BJ (cell line): ENCODE data around the gene NDFIP2. TPM values are rescaled to one million over a fixed set of nuclear protein-coding genes. Genes with fewer than 3 reads are reported as not detected.

ENCODE experiments used
- CTCF ChIA-PET: fragments of 350-600 bp; formaldehyde crosslinking; extraction: SDS; loops from one replicate; lab custom pipeline; 2021; ENCODE audit warnings: antibody characterized with exemption, inconsistent platforms; lab: Yijun Ruan, JAX
- POLR2A ChIA-PET: fragments of 300-600 bp; sonication (Branson Sonifier 250); formaldehyde crosslinking; extraction: SDS; loops from one replicate; lab custom pipeline; 2021; ENCODE audit warnings: antibody characterized with exemption; lab: Charles Lee
- DNase-seq: peaks from one replicate; pipeline ENCODE4 v3.0.0-alpha.2; 2011; ENCODE audit warnings: low read depth
- H3K27me3 ChIP-seq: 2 replicates; pipeline ENCODE4 v1.6.0; 2011; ENCODE audit warnings: low read length; ENCODE audit not compliant: control insufficient read depth, insufficient read depth
- H3K36me3 ChIP-seq: 2 replicates; pipeline ENCODE4 v1.5.1; 2011; ENCODE audit warnings: low read length; ENCODE audit not compliant: control insufficient read depth, insufficient read depth
- H3K4me3 ChIP-seq: 2 replicates; pipeline ENCODE4 v1.5.1; 2011; ENCODE audit warnings: low read depth, mild to moderate bottlenecking, control low read depth, low read length
- CTCF ChIP-seq: IDR thresholded peaks from 2 replicates; pipeline ENCODE4 v1.5.1; 2011; ENCODE audit warnings: low read depth, mild to moderate bottlenecking, control low read depth, inconsistent platforms, low read length, moderate library complexity; ENCODE audit not compliant: insufficient read depth
- polyA plus RNA-seq: library from polyadenylated mRNA; depleted of rRNA; stranded (reverse); fragments of >200 nt; gene quantifications from 2 replicates; pipeline ENCODE4 v1.2.3, GENCODE V29; 2011

NDFIP2 gene
- polyA plus RNA-seq, 1 experiment, result 53.8 TPM

- ChIA-PET POLR2A (no interaction called here), CTCF (no interaction called here)
- Histone ChIP-seq H3K36me3 (no peaks in the 10 kb centered on the region), H3K27me3 (no peaks in the 10 kb centered on the region), H3K4me3 (no peak overlapping the region)
- no peak for DNase-seq
- no peak for TF ChIP-seq CTCF
Observed at GRCh38 chr13:79503473-79504017, 22.6 kb downstream of the NDFIP2 start.

- no peak for DNase-seq
- TF ChIP-seq CTCF, result no peak
- Histone ChIP-seq H3K4me3 (no peak overlapping the region), H3K36me3 (no peaks in the 10 kb centered on the region), H3K27me3 (no peaks in the 10 kb centered on the region)
- ChIA-PET POLR2A (no interaction called here), CTCF (no interaction called here)
Observed at GRCh38 chr13:79508224-79508961, 27.4 kb downstream of the NDFIP2 start.

- no peak for DNase-seq
- POLR2A ChIA-PET, result no interaction called here
- CTCF ChIA-PET, result interaction anchor here (0.7 to 2.4 kb wide), 5 partner anchors 10 to 88 kb away, joined by 3 to 9 read pairs (median 4); no protein-coding TSS in a partner anchor
- Histone ChIP-seq H3K36me3 (no peaks in the 10 kb centered on the region), H3K27me3 (no peaks in the 10 kb centered on the region), H3K4me3 (no peak overlapping the region)
- TF ChIP-seq CTCF, result no peak
Observed at GRCh38 chr13:79511611-79512010, 30.7 kb downstream of the NDFIP2 start.

- DNase-seq, result no peak
- ChIA-PET POLR2A (no interaction called here), CTCF (interaction anchor here (0.6 to 2.4 kb wide), 2 partner anchors 11 to 83 kb away, joined by 4 to 9 read pairs; no protein-coding TSS in a partner anchor)
- Histone ChIP-seq H3K4me3 (no peak overlapping the region), H3K27me3 (no peaks in the 10 kb centered on the region), H3K36me3 (no peaks in the 10 kb centered on the region)
- no peak for TF ChIP-seq CTCF
Observed at GRCh38 chr13:79512950-79513349, 32.0 kb downstream of the NDFIP2 start.

GRCh38 chr13:79516595-79516994, 35.6 kb downstream of the NDFIP2 start:
- no peak for DNase-seq
- CTCF ChIA-PET, result interaction anchor here (0.7 to 1.1 kb wide), 2 partner anchors 8 to 92 kb away, joined by 3 to 5 read pairs; no protein-coding TSS in a partner anchor
- H3K36me3 ChIP-seq, result no peaks in the 10 kb centered on the region
- no peaks in the 10 kb centered on the region for H3K27me3 ChIP-seq
- no peak for TF ChIP-seq CTCF
- no peak overlapping the region for H3K4me3 ChIP-seq
- POLR2A ChIA-PET, result interaction anchor here (1.1 kb wide), 1 partner anchor 33 kb away, joined by 3 read pairs; no protein-coding TSS in a partner anchor
